ENCODE data around the gene UBE3D.
A peak's percentile ranks its signal among the peaks of the same experiment; 100 is the strongest.

UBE3D gene

GRCh38 chr6:82971877-82972460, 93.7 kb downstream of the UBE3D start:
- 99% methylated on average over 3 of the region's 3 CpGs for WGBS
- no peak overlapping the region for H2AFZ ChIP-seq (ENCODE audit: low read depth, low read length)
- no peak overlapping the region for H3K27ac ChIP-seq (ENCODE audit: low read length, poor library complexity, severe bottlenecking)
- H3K27me3 ChIP-seq (ENCODE audit: control insufficient read depth in 1 of 2, insufficient read depth in 1 of 2, low read length in 2 of 2): no peaks in the 10 kb centered on the region
- no peak overlapping the region for H2BK12ac ChIP-seq (ENCODE audit: low read length in 2 of 2)
- H3K79me1 ChIP-seq (replicated peaks; ENCODE audit: low read length, poor library complexity, severe bottlenecking): peaks cover 1% of the 10 kb centered on the region
- no peak overlapping the region for H2AK5ac ChIP-seq (ENCODE audit: low read length, severe bottlenecking)
- no peak overlapping the region for H3K4me2 ChIP-seq (ENCODE audit: low read length, poor library complexity, severe bottlenecking)
- no peak overlapping the region for H2BK120ac ChIP-seq (ENCODE audit: low read depth, low read length)
- DNase-seq: no peak
- H3K4ac ChIP-seq (ENCODE audit: low read depth in 1 of 2, low read length in 2 of 2): no peak overlapping the region
- H3K18ac ChIP-seq (ENCODE audit: low read depth in 1 of 2, low read length in 2 of 2): no peak overlapping the region
- no peak overlapping the region for H3K4me3 ChIP-seq (ENCODE audit: insufficient read depth in 1 of 2, low read depth in 1 of 2, low read length in 2 of 2)
- no peak overlapping the region for H4K91ac ChIP-seq (ENCODE audit: low read length)
- no peak overlapping the region for H2BK15ac ChIP-seq (ENCODE audit: low read depth, poor library complexity, severe bottlenecking)
- H3K9me3 ChIP-seq (ENCODE audit: control insufficient read depth, low read length): no peaks in the 10 kb centered on the region
- H3K36me3 ChIP-seq (ENCODE audit: control insufficient read depth in 1 of 2, insufficient read depth in 2 of 2, low read depth in 1 of 2, low read length in 2 of 2): no peaks in the 10 kb centered on the region
- H3K14ac ChIP-seq (ENCODE audit: low read length in 2 of 2): no peak overlapping the region
- H3K9ac ChIP-seq (ENCODE audit: low read length): no peak overlapping the region
- no peak overlapping the region for H2BK5ac ChIP-seq (ENCODE audit: low read depth, low read length, poor library complexity, severe bottlenecking)
- H4K8ac ChIP-seq (ENCODE audit: low read length): no peak overlapping the region
- H3K23ac ChIP-seq (ENCODE audit: low read length in 2 of 2): no peak overlapping the region
- no peaks in the 10 kb centered on the region for H3K4me1 ChIP-seq (ENCODE audit: control insufficient read depth, insufficient read depth, low read depth, low read length)

DNA sequence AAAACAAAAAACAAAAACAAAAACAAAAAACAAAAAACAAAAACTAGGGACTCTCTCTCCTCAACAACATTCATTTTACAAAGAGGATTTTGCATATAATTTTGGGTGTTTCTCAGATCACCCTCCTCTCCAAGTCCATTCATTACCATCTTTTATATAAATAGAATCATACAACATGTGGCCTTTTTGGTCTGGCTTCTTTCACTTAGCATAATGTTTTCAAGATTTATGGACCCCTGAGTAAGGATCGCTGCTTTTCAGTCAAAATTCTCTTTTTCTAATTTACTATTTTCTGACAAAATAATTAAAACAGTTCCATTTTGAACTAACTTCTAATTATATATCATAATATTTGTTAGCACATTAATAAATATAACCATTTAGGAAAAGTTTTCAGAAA, 94.8 kb downstream of the UBE3D start:
- 100% methylated on average over 1 of the region's 1 CpG for WGBS
- no peaks in the 10 kb centered on the region for H3K9me3 ChIP-seq (ENCODE audit: control insufficient read depth, low read length)
- H3K36me3 ChIP-seq (ENCODE audit: control insufficient read depth in 1 of 2, insufficient read depth in 2 of 2, low read depth in 1 of 2, low read length in 2 of 2): no peaks in the 10 kb centered on the region
- no peak overlapping the region for H3K4me2 ChIP-seq (ENCODE audit: low read length, poor library complexity, severe bottlenecking)
- H3K4me1 ChIP-seq (ENCODE audit: control insufficient read depth, insufficient read depth, low read depth, low read length): no peaks in the 10 kb centered on the region
- no peak overlapping the region for H3K18ac ChIP-seq (ENCODE audit: low read depth in 1 of 2, low read length in 2 of 2)
- no peak overlapping the region for H3K14ac ChIP-seq (ENCODE audit: low read length in 2 of 2)
- no peak overlapping the region for H2BK5ac ChIP-seq (ENCODE audit: low read depth, low read length, poor library complexity, severe bottlenecking)
- no peak overlapping the region for H3K4ac ChIP-seq (ENCODE audit: low read depth in 1 of 2, low read length in 2 of 2)
- H2AK5ac ChIP-seq (ENCODE audit: low read length, severe bottlenecking): no peak overlapping the region
- H3K9ac ChIP-seq (ENCODE audit: low read length): no peak overlapping the region
- H2BK12ac ChIP-seq (ENCODE audit: low read length in 2 of 2): no peak overlapping the region
- no peak overlapping the region for H2AFZ ChIP-seq (ENCODE audit: low read depth, low read length)
- no peak overlapping the region for H4K8ac ChIP-seq (ENCODE audit: low read length)
- H2BK15ac ChIP-seq (ENCODE audit: low read depth, poor library complexity, severe bottlenecking): no peak overlapping the region
- no peak overlapping the region for H3K4me3 ChIP-seq (ENCODE audit: insufficient read depth in 1 of 2, low read depth in 1 of 2, low read length in 2 of 2)
- no peak overlapping the region for H4K91ac ChIP-seq (ENCODE audit: low read length)
- H3K23ac ChIP-seq (ENCODE audit: low read length in 2 of 2): no peak overlapping the region
- peaks cover 1% of the 10 kb centered on the region for H3K79me1 ChIP-seq (replicated peaks; ENCODE audit: low read length, poor library complexity, severe bottlenecking)
- H3K27me3 ChIP-seq (ENCODE audit: control insufficient read depth in 1 of 2, insufficient read depth in 1 of 2, low read length in 2 of 2): no peaks in the 10 kb centered on the region
- DNase-seq: no peak
- H3K27ac ChIP-seq (ENCODE audit: low read length, poor library complexity, severe bottlenecking): no peak overlapping the region
- H2BK120ac ChIP-seq (ENCODE audit: low read depth, low read length): no peak overlapping the region

DNA sequence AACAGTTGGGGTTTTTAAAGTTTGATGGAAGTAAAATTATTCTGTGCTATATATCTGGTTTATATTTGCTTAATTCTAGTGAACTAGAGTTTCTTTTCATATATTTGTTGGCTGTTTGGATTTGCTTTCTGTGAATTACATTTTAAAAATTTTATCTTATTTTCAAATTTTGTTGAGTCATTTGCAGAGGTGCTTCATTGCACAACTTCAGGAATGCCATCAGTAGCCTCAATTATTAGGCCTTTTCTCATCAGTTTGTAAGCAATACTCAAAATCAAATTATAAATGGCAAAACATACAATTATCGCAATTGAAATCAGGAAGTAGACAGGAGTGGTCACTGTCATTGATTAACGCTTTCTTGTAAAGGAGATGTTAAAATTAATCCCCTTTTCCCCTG, 96.9 kb downstream of the UBE3D start:
- Histone ChIP-seq H3K4ac (ENCODE audit: low read depth in 1 of 2, low read length in 2 of 2) (no peak overlapping the region), H2AK5ac (ENCODE audit: low read length, severe bottlenecking) (no peak overlapping the region), H3K4me2 (ENCODE audit: low read length, poor library complexity, severe bottlenecking) (no peak overlapping the region), H2BK12ac (ENCODE audit: low read length in 2 of 2) (no peak overlapping the region), H3K36me3 (ENCODE audit: control insufficient read depth in 1 of 2, insufficient read depth in 2 of 2, low read depth in 1 of 2, low read length in 2 of 2) (no peaks in the 10 kb centered on the region), H2BK15ac (ENCODE audit: low read depth, poor library complexity, severe bottlenecking) (no peak overlapping the region), H3K4me1 (ENCODE audit: control insufficient read depth, insufficient read depth, low read depth, low read length) (no peaks in the 10 kb centered on the region), H3K9me3 (ENCODE audit: control insufficient read depth, low read length) (no peaks in the 10 kb centered on the region), H3K14ac (ENCODE audit: low read length in 2 of 2) (no peak overlapping the region), H2BK5ac (ENCODE audit: low read depth, low read length, poor library complexity, severe bottlenecking) (no peak overlapping the region), H3K9ac (ENCODE audit: low read length) (no peak overlapping the region), H3K23ac (ENCODE audit: low read length in 2 of 2) (no peak overlapping the region), H3K4me3 (ENCODE audit: insufficient read depth in 1 of 2, low read depth in 1 of 2, low read length in 2 of 2) (no peak overlapping the region), H3K18ac (ENCODE audit: low read depth in 1 of 2, low read length in 2 of 2) (no peak overlapping the region), H4K91ac (ENCODE audit: low read length) (no peak overlapping the region), H3K27ac (ENCODE audit: low read length, poor library complexity, severe bottlenecking) (no peak overlapping the region), H3K27me3 (ENCODE audit: control insufficient read depth in 1 of 2, insufficient read depth in 1 of 2, low read length in 2 of 2) (no peaks in the 10 kb centered on the region), H2BK120ac (ENCODE audit: low read depth, low read length) (no peak overlapping the region), H3K79me1 (replicated peaks; ENCODE audit: low read length, poor library complexity, severe bottlenecking) (peaks cover 1% of the 10 kb centered on the region), H4K8ac (ENCODE audit: low read length) (no peak overlapping the region), H2AFZ (ENCODE audit: low read depth, low read length) (no peak overlapping the region)
- WGBS: no CpG with 5 or more reads among the region's 2 CpGs
- DNase-seq: no peak

GRCh38 chr6:82963191-82963925, 102.3 kb downstream of the UBE3D start:
- Histone ChIP-seq H2BK5ac (ENCODE audit: low read depth, low read length, poor library complexity, severe bottlenecking) (no peak overlapping the region), H3K4me1 (ENCODE audit: control insufficient read depth, insufficient read depth, low read depth, low read length) (peaks cover 6% of the 10 kb centered on the region), H3K79me1 (replicated peaks; ENCODE audit: low read length, poor library complexity, severe bottlenecking) (no peaks in the 10 kb centered on the region), H2BK120ac (ENCODE audit: low read depth, low read length) (no peak overlapping the region), H3K14ac (ENCODE audit: low read length in 2 of 2) (no peak overlapping the region), H3K4me3 (ENCODE audit: insufficient read depth in 1 of 2, low read depth in 1 of 2, low read length in 2 of 2) (no peak overlapping the region), H2AFZ (ENCODE audit: low read depth, low read length) (no peak overlapping the region), H3K36me3 (ENCODE audit: control insufficient read depth in 1 of 2, insufficient read depth in 2 of 2, low read depth in 1 of 2, low read length in 2 of 2) (no peaks in the 10 kb centered on the region), H3K4me2 (ENCODE audit: low read length, poor library complexity, severe bottlenecking) (no peak overlapping the region), H2BK12ac (ENCODE audit: low read length in 2 of 2) (no peak overlapping the region), H3K27me3 (ENCODE audit: control insufficient read depth in 1 of 2, insufficient read depth in 1 of 2, low read length in 2 of 2) (no peaks in the 10 kb centered on the region), H2BK15ac (ENCODE audit: low read depth, poor library complexity, severe bottlenecking) (no peak overlapping the region), H4K91ac (ENCODE audit: low read length) (no peak overlapping the region), H3K9me3 (ENCODE audit: control insufficient read depth, low read length) (no peaks in the 10 kb centered on the region), H3K4ac (ENCODE audit: low read depth in 1 of 2, low read length in 2 of 2) (no peak overlapping the region), H4K8ac (ENCODE audit: low read length) (no peak overlapping the region), H3K18ac (ENCODE audit: low read depth in 1 of 2, low read length in 2 of 2) (no peak overlapping the region), H3K23ac (ENCODE audit: low read length in 2 of 2) (no peak overlapping the region), H3K27ac (ENCODE audit: low read length, poor library complexity, severe bottlenecking) (no peak overlapping the region), H2AK5ac (ENCODE audit: low read length, severe bottlenecking) (peak overlapping the region; percentile 19), H3K9ac (ENCODE audit: low read length) (no peak overlapping the region)
- no peak for DNase-seq
- 92% methylated on average over 2 of the region's 2 CpGs for WGBS

Measured in mesenchymal stem cell (in vitro differentiated cells and primary cell).